SK-N-SH (cell line): ENCODE data around the gene NEK9.

Experiments
- EP300 ChIP-seq, 2 experiments: IDR thresholded peaks; 2 replicates each; pipeline versions ENCODE4 v1.4.0 to v1.6.1; 2012; ENCODE audit warnings: borderline replicate concordance in 1 of 2, low read depth in 1 of 2, low read length in 1 of 2
- FOXJ3 ChIP-seq: sonication (generic); formaldehyde crosslinking; IDR thresholded peaks from 2 replicates; pipeline ENCODE4 v1.5.1; 2020; ENCODE audit warnings: mild to moderate bottlenecking, missing genetic modification reagents
- GATA2 ChIP-seq: sonication (generic); formaldehyde crosslinking; IDR thresholded peaks from 2 replicates; pipeline ENCODE4 v1.5.0; 2020; ENCODE audit warnings: mild to moderate bottlenecking, missing genetic modification reagents
- JUND ChIP-seq: IDR thresholded peaks from 2 replicates; pipeline ENCODE4 v1.4.0; 2012
- PBX3 ChIP-seq: IDR thresholded peaks from 2 replicates; pipeline ENCODE4; 2012
- POLR2AphosphoS5 ChIP-seq: IDR thresholded peaks from 2 replicates; pipeline ENCODE4 v1.6.1; 2012; ENCODE audit warnings: low read depth, low read length
- RFX5 ChIP-seq: IDR thresholded peaks from 2 replicates; pipeline ENCODE4 v1.6.1; 2012; ENCODE audit warnings: mild to moderate bottlenecking, improper control_type of control experiment, low read length
- SIN3A ChIP-seq: IDR thresholded peaks from 2 replicates; pipeline ENCODE4 v1.6.1; 2012; ENCODE audit warnings: low read depth, mild to moderate bottlenecking, low read length, moderate library complexity, borderline replicate concordance
- TCF12 ChIP-seq: IDR thresholded peaks from 2 replicates; pipeline ENCODE4 v1.4.0; 2012
- TEAD4 ChIP-seq: IDR thresholded peaks from 2 replicates; pipeline ENCODE4 v1.4.0; 2012; ENCODE audit warnings: mild to moderate bottlenecking, borderline replicate concordance; ENCODE audit not compliant: insufficient read depth
- TF ChIP-seq, protein P1 (sequence below): fragments of 200-600 bp; sonication (generic); IDR thresholded peaks from 2 replicates; pipeline ENCODE4 v1.6.1; 2017; ENCODE audit warnings: antibody characterized with exemption, mild to moderate bottlenecking, moderate library complexity

DNA sequence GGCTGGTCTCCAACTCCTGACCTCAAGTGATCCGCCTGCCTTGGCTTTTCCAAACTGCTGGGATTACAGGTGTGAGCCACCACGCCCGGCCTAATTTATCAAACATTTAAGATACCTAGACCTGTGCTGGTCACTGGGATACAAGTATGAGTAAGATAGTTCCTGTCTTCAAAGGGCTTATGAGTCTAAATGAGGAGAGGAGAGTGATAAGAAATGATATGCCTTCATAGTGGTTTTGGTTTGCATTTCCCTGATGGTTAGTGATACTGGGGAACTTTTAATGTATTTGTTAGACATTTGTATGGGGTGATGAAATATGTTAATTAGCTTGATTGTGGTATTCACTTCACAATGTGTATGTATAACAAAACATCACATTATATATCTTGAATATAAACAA, 28.3 kb upstream of the NEK9 start:
- TF ChIP-seq EP300 (IDR thresholded peaks at IDR 0.05; ENCODE audit: borderline replicate concordance in 1 of 2, low read depth in 1 of 2, low read length in 1 of 2) (no peak), PBX3 (no peak), RFX5 (no peak), JUND (no peak), SIN3A (no peak), TCF12 (no peak), TEAD4 (no peak), POLR2AphosphoS5 (no peak), FOXJ3 (no peak), GATA2 (no peak)
- TF ChIP-seq, protein P1, sequence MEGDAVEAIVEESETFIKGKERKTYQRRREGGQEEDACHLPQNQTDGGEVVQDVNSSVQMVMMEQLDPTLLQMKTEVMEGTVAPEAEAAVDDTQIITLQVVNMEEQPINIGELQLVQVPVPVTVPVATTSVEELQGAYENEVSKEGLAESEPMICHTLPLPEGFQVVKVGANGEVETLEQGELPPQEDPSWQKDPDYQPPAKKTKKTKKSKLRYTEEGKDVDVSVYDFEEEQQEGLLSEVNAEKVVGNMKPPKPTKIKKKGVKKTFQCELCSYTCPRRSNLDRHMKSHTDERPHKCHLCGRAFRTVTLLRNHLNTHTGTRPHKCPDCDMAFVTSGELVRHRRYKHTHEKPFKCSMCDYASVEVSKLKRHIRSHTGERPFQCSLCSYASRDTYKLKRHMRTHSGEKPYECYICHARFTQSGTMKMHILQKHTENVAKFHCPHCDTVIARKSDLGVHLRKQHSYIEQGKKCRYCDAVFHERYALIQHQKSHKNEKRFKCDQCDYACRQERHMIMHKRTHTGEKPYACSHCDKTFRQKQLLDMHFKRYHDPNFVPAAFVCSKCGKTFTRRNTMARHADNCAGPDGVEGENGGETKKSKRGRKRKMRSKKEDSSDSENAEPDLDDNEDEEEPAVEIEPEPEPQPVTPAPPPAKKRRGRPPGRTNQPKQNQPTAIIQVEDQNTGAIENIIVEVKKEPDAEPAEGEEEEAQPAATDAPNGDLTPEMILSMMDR, result no peak
